ENCODE measurements around the gene MAD1L1.
"Not testable (repeated sequence)": the region's sequence is repeated elsewhere in the genome, so short reads cannot be mapped to it uniquely, and the experiment has no call there.

The MAD1L1 gene

GRCh38 chr7:2005786-2006185 lies 227.0 kb downstream of the MAD1L1 start:
- DNase-seq (ENCODE audit: low read depth in 3 of 3, low spot score in 1 of 3), result no peak

DNA sequence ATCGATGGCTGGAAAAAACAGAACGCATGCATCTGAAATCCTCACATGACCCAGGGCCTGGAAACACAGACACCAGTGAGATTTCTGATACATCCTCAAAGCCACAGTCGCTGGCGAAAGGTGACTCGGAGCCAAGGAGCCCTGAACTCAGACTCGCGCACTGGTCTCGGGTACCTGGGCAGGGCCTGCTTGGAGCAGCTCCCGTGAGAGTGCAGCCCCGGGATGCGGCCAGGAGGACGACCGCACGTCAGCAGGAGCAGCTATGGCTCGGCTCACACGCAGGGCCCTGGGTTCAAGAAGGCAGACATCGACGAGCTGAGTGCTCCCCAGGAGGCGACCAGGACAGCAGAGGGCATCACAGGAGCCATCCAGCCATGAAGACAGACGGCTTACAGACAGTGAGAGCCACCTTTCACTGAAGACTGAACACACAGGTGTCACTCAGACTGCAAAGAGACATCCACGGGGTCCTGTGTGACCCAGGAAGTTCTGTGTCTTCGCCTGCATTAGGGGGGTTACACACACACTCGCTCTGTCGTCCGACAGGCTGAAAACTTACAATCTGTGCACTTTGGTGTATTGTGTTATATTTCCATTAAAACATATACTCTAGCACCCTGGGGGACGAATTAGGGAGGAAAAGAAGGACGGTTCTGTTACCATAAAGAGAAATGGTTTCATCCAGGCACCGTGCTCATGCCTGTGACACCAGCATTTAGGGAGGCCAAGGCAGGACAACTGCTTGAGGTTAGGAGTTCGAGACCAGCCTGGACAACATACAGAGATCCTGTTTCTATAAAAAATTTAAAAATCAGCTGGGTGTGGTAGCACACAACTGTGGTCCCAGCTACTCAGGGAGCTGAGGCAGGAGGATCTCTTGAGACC lies 227.7 kb downstream of the MAD1L1 start:
- no peak for DNase-seq (ENCODE audit: low read depth in 3 of 3, low spot score in 1 of 3)

DNA sequence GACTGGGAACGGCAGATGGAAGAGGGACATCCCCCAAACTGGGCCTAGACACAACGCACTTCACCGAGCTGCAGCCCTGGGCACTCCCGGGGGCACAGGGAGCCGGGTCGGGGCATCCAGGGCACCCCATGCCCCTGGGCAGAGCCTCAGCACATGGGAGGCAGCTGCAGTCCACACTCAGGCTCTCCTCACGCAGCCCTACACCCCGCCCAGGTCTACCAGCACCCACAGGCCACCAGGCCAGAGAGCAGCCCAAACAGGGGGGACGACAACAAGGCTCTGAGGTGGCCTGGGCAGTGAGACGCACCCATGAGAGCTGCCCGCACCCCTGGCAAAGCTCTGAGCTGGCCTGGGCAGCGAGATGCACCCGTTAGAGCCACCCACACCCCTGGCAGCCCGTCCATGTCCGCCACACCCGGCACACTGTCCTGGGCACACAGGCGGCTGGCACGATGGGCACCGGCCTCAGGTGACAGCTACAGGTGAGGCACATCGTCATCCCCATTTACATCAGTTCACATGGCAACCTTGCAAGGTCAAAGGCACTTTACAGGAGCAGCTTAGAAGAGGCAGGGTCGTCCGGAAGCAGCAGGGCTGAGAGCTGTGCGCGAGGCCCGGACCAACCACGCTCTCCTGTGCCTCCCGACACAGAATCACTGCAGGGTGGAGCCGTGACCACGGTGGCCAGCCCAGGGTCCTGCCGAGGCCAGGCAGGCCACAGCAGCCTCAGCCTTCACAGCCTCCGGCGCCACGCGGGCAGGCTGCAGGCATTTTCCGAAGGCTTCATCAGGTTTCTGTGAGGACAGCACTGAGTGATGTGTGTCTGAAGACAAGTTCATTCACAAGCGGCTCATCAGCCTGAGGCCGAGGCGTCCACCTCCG lies 228.6 kb downstream of the MAD1L1 start:
- DNase-seq (ENCODE audit: low read depth in 3 of 3, low spot score in 1 of 3), result no peak

GRCh38 chr7:2003451-2003930 lies 229.3 kb downstream of the MAD1L1 start:
- no peak for DNase-seq (ENCODE audit: low read depth in 3 of 3, low spot score in 1 of 3)

- DNase-seq (ENCODE audit: low read depth in 3 of 3, low spot score in 1 of 3), result no peak
Measured at GRCh38 chr7:2002561-2003450, 229.9 kb downstream of the MAD1L1 start.

DNA sequence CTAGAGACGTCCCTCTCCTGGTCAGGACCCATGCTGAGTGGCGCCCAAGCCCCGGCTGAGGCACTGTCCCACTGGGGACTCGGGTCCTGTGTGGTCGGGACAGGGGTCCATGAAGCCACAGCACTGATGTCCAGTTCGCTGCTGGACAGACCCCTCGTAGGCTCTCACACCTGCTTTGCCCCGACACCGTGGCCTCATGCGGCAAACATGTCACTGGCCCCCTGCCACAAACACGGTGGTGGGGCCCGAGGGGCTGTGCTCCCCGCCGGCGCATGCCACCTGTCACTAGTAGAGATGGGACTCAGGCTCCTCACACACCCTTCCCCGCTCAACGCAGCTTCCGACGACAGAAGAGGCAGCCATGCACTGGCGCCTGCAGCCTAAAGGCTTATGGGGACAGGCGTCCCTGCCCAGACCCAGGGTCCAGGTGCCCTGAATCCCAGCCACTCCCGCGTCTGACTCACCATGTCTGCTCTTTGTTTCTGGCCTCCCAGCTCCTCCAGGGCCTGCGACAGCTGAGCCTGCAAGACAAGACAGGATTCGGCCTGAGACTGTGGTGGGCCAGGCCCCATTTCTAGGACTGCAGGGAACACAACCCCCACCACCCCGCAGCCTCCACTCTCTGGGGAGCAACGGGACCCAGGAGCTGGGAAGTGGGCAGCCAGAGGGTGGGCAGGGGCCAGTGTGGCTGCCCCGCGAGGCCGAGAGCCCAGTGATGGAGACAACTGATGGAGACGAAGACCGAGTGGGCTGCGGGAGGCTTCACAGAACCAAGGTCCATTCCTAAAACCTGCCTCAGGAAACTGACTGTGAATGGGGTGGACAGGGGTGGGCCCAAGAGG lies 230.9 kb downstream of the MAD1L1 start:
- DNase-seq (ENCODE audit: low read depth in 3 of 3, low spot score in 1 of 3), result no peak

GRCh38 chr7:2000746-2001321 lies 231.9 kb downstream of the MAD1L1 start:
- no peak for DNase-seq (ENCODE audit: low read depth in 3 of 3, low spot score in 1 of 3)

DNA sequence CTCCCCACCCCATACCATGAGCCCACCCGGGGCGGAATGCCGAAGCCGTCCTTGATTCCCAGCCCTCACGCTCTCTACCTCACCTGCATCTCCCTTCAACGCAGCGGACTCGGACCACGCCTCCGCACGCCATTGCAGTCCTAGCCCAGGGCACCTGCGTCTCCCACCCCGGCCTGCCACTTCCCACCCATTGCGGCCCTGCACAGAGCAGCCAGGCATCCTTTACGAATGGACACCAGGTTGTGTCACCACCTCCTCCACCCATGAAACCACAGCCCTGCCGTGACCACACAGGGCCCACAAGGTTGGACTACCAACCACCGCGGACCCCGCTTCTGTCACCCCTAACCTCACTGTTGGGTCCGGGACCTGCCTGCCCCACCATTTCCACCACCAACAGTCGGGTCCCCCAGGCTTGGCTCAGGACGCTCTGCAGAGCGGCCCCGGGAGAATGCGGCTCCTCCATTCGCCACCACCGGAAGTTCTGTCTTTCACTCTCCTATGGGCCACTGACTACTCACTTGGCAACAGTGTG lies 232.5 kb downstream of the MAD1L1 start:
- no peak for DNase-seq (ENCODE audit: low read depth in 3 of 3, low spot score in 1 of 3)

- no peak for DNase-seq (ENCODE audit: low read depth in 3 of 3, low spot score in 1 of 3)
Measured at GRCh38 chr7:1999278-1999984, 233.3 kb downstream of the MAD1L1 start.

DNA sequence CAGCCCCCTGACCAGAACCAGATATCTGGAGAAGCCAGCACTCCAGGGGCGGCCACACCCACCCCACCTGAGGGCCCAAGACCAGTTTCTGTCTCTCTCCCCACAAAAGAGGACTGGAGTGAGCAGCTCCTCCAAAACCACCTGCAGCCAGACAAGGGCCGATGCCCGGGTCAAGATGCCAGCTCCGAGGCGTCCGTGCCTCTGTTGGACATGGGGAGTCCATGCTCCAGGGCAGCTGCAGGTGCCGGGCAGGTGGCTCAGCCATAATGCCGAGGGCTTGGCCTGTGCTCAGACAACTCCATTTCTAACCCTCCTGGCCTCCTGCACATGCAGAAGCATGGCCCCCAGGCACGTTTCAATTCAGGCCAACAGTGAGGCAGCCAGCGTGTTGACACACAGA lies 234.6 kb downstream of the MAD1L1 start:
- no peak for DNase-seq (ENCODE audit: low read depth in 3 of 3, low spot score in 1 of 3)

DNA sequence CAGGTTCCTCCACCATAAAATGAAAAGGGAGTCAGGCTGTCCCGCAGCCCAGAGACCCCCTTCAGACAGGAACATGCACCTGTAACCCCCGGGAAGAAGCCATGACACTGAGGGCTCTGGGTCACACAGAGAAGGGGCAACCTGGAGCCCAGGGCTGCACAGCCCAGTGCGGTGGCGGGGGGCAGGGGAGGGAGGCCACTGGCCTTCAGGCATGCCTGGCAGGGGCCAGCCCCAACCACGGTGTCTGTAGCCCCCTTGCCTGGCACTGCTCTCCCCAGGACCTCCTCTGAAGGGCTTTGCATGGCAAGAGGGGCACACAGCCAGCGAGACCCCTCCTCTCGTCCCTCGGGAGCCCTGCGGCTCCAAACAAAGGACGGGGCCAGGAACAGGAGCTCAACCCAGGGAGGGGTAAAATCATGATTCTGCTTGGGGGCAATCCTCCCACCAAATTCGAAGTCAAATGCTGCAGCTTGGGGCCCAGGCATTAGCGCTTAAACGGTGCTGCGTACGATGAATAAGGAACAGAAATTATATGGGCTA lies 235.1 kb downstream of the MAD1L1 start:
- no peak for DNase-seq (ENCODE audit: low read depth in 3 of 3, low spot score in 1 of 3)

DNA sequence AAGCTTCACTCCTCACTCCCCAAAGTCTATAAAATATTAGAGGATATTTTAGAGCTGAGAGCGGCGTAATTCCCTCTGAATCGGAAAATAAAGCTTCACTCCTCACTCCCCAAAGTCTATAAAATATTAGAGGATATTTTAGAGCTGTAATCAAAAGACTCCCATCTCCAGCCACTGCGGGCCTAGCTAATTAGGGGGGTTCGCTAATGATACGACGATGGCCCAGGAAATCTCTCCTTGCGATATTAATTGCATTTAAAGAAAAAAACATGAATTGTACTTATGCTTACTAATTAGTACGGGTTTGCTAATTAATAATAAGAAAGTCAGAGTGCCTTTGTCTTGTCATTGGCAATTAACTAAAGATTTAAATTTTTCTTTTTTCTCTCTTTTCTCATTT lies 235.9 kb downstream of the MAD1L1 start:
- no peak for DNase-seq (ENCODE audit: low read depth in 3 of 3, low spot score in 1 of 3)

DNA sequence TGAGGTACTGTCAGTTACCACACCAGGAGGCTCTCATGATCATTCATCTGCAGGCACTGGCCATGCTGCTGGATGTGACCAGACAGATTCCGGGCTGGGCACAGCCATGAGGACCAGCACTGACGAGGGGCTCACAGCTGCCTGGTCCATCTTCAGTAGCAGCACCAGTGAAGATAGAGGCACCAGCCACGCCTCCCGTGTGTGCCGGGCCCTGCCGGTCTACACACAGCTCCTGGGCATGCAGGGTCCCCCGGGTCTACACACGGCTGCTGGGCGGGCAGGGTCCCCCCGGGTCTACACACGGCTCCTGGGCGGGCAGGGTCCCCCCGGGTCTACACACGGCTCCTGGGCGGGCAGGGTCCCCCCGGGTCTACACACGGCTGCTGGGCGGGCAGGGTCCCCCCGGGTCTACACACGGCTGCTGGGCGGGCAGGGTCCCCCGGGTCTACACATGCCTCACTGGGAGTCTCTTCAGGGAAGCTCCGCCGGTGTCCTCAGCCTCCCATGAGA lies 236.8 kb downstream of the MAD1L1 start:
- not testable (repeated sequence) for DNase-seq (ENCODE audit: low read depth in 3 of 3, low spot score in 1 of 3)

DNA sequence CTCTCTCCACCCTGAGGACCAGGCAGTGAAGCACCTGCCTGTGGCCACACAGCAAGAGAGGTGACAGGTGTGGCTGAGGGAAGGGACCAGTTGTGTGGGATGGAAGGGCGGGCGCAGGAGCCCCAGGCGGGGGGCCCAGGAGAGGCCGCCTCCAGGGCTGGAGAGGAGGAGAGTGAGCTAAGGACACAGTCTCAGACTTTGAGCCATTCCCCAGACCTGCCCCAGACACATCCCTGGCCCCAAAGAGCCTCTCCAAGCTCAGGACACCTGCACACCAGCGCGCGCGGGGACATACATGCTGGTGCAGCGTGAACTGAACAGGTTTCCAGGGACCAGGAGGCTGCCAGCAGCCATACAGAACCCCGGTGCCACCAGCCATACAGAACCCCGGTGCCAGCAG lies 237.3 kb downstream of the MAD1L1 start:
- no peak for DNase-seq (ENCODE audit: low read depth in 3 of 3, low spot score in 1 of 3)

DNA sequence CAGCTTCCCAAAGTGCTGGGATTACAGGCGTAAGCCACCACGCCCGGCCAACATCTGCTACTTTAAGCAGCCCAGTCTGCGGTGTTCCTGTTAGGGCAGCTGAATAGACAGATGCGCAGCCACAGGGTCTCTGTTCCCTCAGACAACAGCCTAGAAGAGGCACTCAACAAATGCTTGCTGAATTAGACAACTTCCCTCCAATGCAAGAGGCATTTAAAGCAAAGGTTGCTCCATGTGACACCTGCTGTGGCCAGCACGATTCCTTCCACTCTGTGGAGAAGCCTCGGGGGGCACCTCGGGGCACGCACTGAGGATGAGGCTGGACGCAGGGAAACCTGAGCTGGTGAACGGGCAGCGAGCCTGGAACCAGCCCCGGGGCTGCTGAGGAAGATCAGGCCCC lies 237.8 kb downstream of the MAD1L1 start:
- DNase-seq (ENCODE audit: low read depth in 3 of 3, low spot score in 1 of 3), result no peak

DNA sequence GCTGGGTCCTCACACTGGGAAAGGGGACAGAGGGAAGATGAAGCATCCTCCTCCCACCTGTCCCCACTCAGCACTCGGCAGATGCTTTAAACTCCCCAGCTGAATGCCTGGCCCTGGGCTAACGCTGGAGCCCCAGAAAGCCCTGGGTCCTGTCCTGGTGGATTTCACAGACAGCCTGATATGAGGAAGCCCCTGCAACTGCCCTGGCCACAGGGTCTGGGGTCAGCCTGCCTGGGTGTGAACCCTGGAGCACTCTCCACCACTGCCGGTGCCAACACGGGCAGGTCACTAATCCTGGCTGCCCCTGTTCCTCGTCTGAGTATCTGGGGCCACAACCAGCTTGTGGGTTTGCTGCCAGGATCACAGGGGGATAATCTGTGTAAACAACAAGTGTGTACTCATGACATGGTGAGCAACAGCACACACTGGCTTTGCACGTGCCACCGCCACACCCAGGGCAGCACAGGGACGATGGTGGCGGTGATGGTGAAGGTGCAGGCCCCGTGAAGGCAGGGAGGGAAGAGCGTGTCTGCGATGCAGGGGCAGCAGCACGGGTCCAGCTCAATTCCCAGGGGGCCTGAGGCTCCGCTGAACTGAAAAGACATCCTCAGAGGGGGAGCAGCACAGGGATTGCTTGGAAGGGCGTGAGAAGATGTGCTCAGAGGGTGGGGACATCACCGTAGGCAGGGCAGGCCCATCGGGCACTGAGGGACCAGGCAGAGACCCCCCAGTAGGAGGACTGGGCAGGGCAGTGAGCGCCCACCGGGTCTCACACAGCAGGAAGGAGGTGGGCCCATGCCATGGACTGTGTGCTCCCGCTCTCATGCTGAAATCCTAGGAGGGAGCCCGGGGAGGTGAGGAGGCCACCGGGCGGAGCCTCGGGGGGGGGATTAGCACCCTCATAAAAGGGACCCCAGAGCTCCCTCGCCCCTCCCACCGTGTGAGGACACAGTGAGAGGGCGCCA lies 238.7 kb downstream of the MAD1L1 start:
- DNase-seq (ENCODE audit: low read depth in 3 of 3, low spot score in 1 of 3), result no peak

GRCh38 chr7:1993031-1993695 lies 239.6 kb downstream of the MAD1L1 start:
- DNase-seq (ENCODE audit: low read depth in 3 of 3, low spot score in 1 of 3), result no peak

Data from stimulated activated CD4-positive, alpha-beta T cell treated with anti-CD3 and anti-CD28 coated beads, TNF-alpha, amount 100 ng/mL, for 1 hour (primary cell).